HuH-7 (cell line): Measurements from ENCODE around the gene CHCHD3.

Source experiments
- DNase-seq: peaks from one replicate; pipeline ENCODE4 v3.0.0; 2011; ENCODE audit warnings: low spot score

Gene CHCHD3

GRCh38 chr7:132773527-132773956 lies 308.3 kb downstream of the CHCHD3 start:
- DNase-seq: no peak

GRCh38 chr7:132771301-132771730 lies 310.6 kb downstream of the CHCHD3 start:
- DNase-seq: no peak

GRCh38 chr7:132770055-132770454 lies 311.8 kb downstream of the CHCHD3 start:
- DNase-seq: no peak

- no peak for DNase-seq
Observed at GRCh38 chr7:132769280-132769679, 312.6 kb downstream of the CHCHD3 start.

GRCh38 chr7:132768099-132768498 lies 313.8 kb downstream of the CHCHD3 start:
- no peak for DNase-seq

- no peak for DNase-seq
Observed at GRCh38 chr7:132767378-132767777, 314.5 kb downstream of the CHCHD3 start.

GRCh38 chr7:132766660-132767059 lies 315.2 kb downstream of the CHCHD3 start:
- no peak for DNase-seq

- DNase-seq: no peak
Observed at GRCh38 chr7:132765861-132766260, 316.0 kb downstream of the CHCHD3 start.

GRCh38 chr7:132764762-132765161 lies 317.1 kb downstream of the CHCHD3 start:
- no peak for DNase-seq

- no peak for DNase-seq
Observed at GRCh38 chr7:132760866-132761265, 321.0 kb downstream of the CHCHD3 start.

GRCh38 chr7:132760244-132760623 lies 321.7 kb downstream of the CHCHD3 start:
- no peak for DNase-seq

- no peak for DNase-seq
Observed at GRCh38 chr7:132759482-132760243, 322.2 kb downstream of the CHCHD3 start.

- no peak for DNase-seq
Observed at GRCh38 chr7:132758986-132759385, 322.9 kb downstream of the CHCHD3 start.

- no peak for DNase-seq
Observed at GRCh38 chr7:132757783-132758182, 324.1 kb downstream of the CHCHD3 start.

- DNase-seq: no peak
Observed at GRCh38 chr7:132756484-132756990, 325.4 kb downstream of the CHCHD3 start.

- DNase-seq: no peak
Observed at GRCh38 chr7:132755538-132756483, 326.1 kb downstream of the CHCHD3 start.

GRCh38 chr7:132752431-132752830 lies 329.5 kb downstream of the CHCHD3 start:
- no peak for DNase-seq

GRCh38 chr7:132751244-132751647 lies 330.6 kb downstream of the CHCHD3 start:
- no peak for DNase-seq

- no peak for DNase-seq
Observed at GRCh38 chr7:132750530-132751217, 331.2 kb downstream of the CHCHD3 start.

GRCh38 chr7:132750096-132750495 lies 331.8 kb downstream of the CHCHD3 start:
- no peak for DNase-seq

GRCh38 chr7:132745510-132745909 lies 336.4 kb downstream of the CHCHD3 start:
- no peak for DNase-seq

GRCh38 chr7:132743974-132744373 lies 337.9 kb downstream of the CHCHD3 start:
- DNase-seq: no peak
